Psoas muscle (tissue), 8 donors: ENCODE results near the gene NDFIP1. TPM values are rescaled to one million over a fixed set of nuclear protein-coding genes. Genes with fewer than 3 reads are reported as not detected.
"Not testable (repeated sequence)": the region's sequence is repeated elsewhere in the genome, so short reads cannot be mapped to it uniquely, and the experiment has no call there.

ENCODE experiments used
- ATAC-seq, 4 donors: fragments of 200-7000 bp; cut with Tn5 transposase; one replicate each; pipeline ENCODE4 v1.9.1; 2020; ENCODE audit warnings: moderate library complexity in 3 of 4, mild to moderate bottlenecking in 2 of 4
- DNase-seq, 2 donors: peaks; one replicate each; pipeline ENCODE4 v3.0.0-alpha.2; 2020
- H3K27ac ChIP-seq: fragments of 200-600 bp; one replicate; pipeline ENCODE4 v1.8.0; 2022
- H3K27me3 ChIP-seq, 3 donors: fragments of 200-600 bp in 1 of 3; one replicate each; pipeline versions ENCODE4 v1.6.1 to v1.8.0; 2013 to 2022; ENCODE audit warnings: low read length in 2 of 3, mild to moderate bottlenecking in 2 of 3, moderate library complexity in 1 of 3; ENCODE audit not compliant: insufficient read depth in 3 of 3
- H3K36me3 ChIP-seq, 2 donors: fragments of 200-600 bp in 1 of 2; one replicate each; pipeline versions ENCODE4 v1.6.1 to v1.8.0; 2013 to 2022; ENCODE audit warnings: low read depth in 1 of 2, mild to moderate bottlenecking in 1 of 2, moderate library complexity in 1 of 2; ENCODE audit not compliant: insufficient read depth in 1 of 2
- H3K4me1 ChIP-seq: fragments of 200-600 bp; one replicate; pipeline ENCODE4 v1.8.0; 2022
- H3K4me3 ChIP-seq: fragments of 200-600 bp; one replicate; pipeline ENCODE4 v1.8.0; 2022; ENCODE audit warnings: mild to moderate bottlenecking
- H3K9me3 ChIP-seq: fragments of 200-600 bp; one replicate; pipeline ENCODE4 v1.8.0; 2022
- CTCF ChIP-seq: fragments of 200-600 bp; IDR thresholded peaks from one replicate; pipeline ENCODE4 v1.8.0; 2022; ENCODE audit warnings: antibody characterized with exemption
- WGBS, 3 donors: extraction: QIAGEN DNeasy Blood & Tissue Kit; methylation state at CpG; one replicate each; pipeline versions ENCODE4 v1.1.6 to v1.1.7; 2013; 5-methylcytosine and 5-hydroxymethylcytosine counted together
- intact Hi-C, 2 donors: fragments of 100-400 bp; cut with DNase I; formaldehyde crosslinking; loops; one replicate each; pipeline versions ENCODE4 v1.11.0 to v1.14.2; 2022
- polyA plus RNA-seq, 3 donors: library from polyadenylated mRNA; stranded (reverse); fragments of 200-250 nt; gene quantifications; one replicate each; pipeline ENCODE4 v1.2.3, GENCODE V29; 2013
- total RNA-seq, 4 donors: library from RNA; stranded (reverse); fragmentation: NEBNext Ultra II Directional in 2 of 4; extraction: Animal tissue kit (Norgen Biotek cat#: 25700) in 2 of 4; gene quantifications; one replicate each; pipeline versions ENCODE4 v1.2.1 to v1.2.4, GENCODE V29; 2021 to 2023
- donor health status: healthy with polysubstance abuse.
- donor health status: DM: no; HTN: no; CAD: no; lungs with moderate emphysema.
- donor health status: Bipolar disorder and iron deficiency.
- donor health status: healthy.
- donor health status: DM: yes; HTN: yes; CAD: no.
- donor health status: DM: no; HTN: no; CAD: no.
- donor health status: DM: no; HTN: no; CAD: no.
- donor health status: DM: yes; HTN: yes; CAD: no.

NDFIP1 gene
- total and polyA plus RNA-seq, 7 donors: 22.9 to 34.2 (median 31.6) TPM

- TF ChIP-seq CTCF: no peak
- Histone ChIP-seq H3K9me3 (no peaks in the 10 kb centered on the region), H3K4me1 (no peaks in the 10 kb centered on the region), H3K36me3 (no peaks in the 10 kb centered on the region), H3K27me3 (no peaks in the 10 kb centered on the region), H3K4me3 (no peak overlapping the region), H3K27ac (no peak overlapping the region)
- no peak for ATAC-seq
- no peak for DNase-seq
- intact Hi-C loops: no loop called here
These were observed 77.9 kb downstream of the NDFIP1 start for GRCh38 chr5:142186514-142186856.

- Histone ChIP-seq H3K4me3 (no peak overlapping the region), H3K4me1 (no peaks in the 10 kb centered on the region), H3K9me3 (no peaks in the 10 kb centered on the region), H3K27ac (no peak overlapping the region), H3K27me3 (no peaks in the 10 kb centered on the region), H3K36me3 (no peaks in the 10 kb centered on the region)
- 55 to 70% (median 65%) methylated on average over 11 of the region's 11 CpGs for WGBS, 3 donors
- no peak for ATAC-seq
- intact Hi-C loops: no loop called here
- no peak for TF ChIP-seq CTCF
- no peak for DNase-seq
These were observed 78.4 kb downstream of the NDFIP1 start for GRCh38 chr5:142186857-142187594.

GRCh38 chr5:142188691-142189090 lies 80.1 kb downstream of the NDFIP1 start:
- H3K4me3 ChIP-seq, H3K4me1 ChIP-seq, H3K27ac ChIP-seq, intact Hi-C loops, H3K27me3 ChIP-seq, ATAC-seq, H3K36me3 ChIP-seq, DNase-seq, H3K9me3 ChIP-seq: not testable (repeated sequence)
- 92 to 95% (median 92%) methylated on average over 6 of the region's 6 CpGs for WGBS, 3 donors

- Histone ChIP-seq H3K4me3 (no peak overlapping the region), H3K36me3 (no peaks in the 10 kb centered on the region), H3K4me1 (no peaks in the 10 kb centered on the region), H3K9me3 (no peaks in the 10 kb centered on the region), H3K27ac (no peak overlapping the region), H3K27me3 (no peaks in the 10 kb centered on the region)
- ATAC-seq (no peak), DNase-seq (no peak)
- 78 to 83% (median 83%) methylated on average over 8 of the region's 8 CpGs for WGBS, 3 donors
- no peak for TF ChIP-seq CTCF
- intact Hi-C loops: no loop called here
These were observed 81.2 kb downstream of the NDFIP1 start for GRCh38 chr5:142189813-142190212.

GRCh38 chr5:142191776-142192175 lies 83.2 kb downstream of the NDFIP1 start:
- no peak overlapping the region for H3K4me3 ChIP-seq
- no peak for TF ChIP-seq CTCF
- WGBS, 3 donors: 87 to 91% (median 88%) methylated on average over 5 of the region's 5 CpGs
- no peaks in the 10 kb centered on the region for H3K9me3 ChIP-seq
- H3K4me1 ChIP-seq: no peaks in the 10 kb centered on the region
- no peak for DNase-seq
- ATAC-seq: no peak
- no peaks in the 10 kb centered on the region for H3K27me3 ChIP-seq
- intact Hi-C loops: no loop called here
- H3K27ac ChIP-seq: no peak overlapping the region
- H3K36me3 ChIP-seq: no peaks in the 10 kb centered on the region
